ENCODE data around the gene AP1AR. TPM values are rescaled to one million over a fixed set of nuclear protein-coding genes. Genes with fewer than 3 reads are reported as not detected.

AP1AR gene
- total and polyA plus RNA-seq, 4 donors = 7.6 to 14.7 (median 7.8) TPM

- no peaks in the 10 kb centered on the region for H3K9me3 ChIP-seq (ENCODE audit: control insufficient read depth in 4 of 4, low read length in 3 of 4)
- no peaks in the 10 kb centered on the region for H3K27me3 ChIP-seq (ENCODE audit: control insufficient read depth in 4 of 4, insufficient read depth in 4 of 4, low read length in 3 of 4)
- no peak overlapping the region for H3K9ac ChIP-seq (ENCODE audit: low read depth in 1 of 2, low read length in 2 of 2)
- no peaks in the 10 kb centered on the region for H3K4me1 ChIP-seq (ENCODE audit: control insufficient read depth in 4 of 4, insufficient read depth in 4 of 4, low read length in 3 of 4)
- H3K36me3 ChIP-seq (ENCODE audit: control insufficient read depth in 4 of 4, insufficient read depth in 3 of 4, low read depth in 1 of 4, low read length in 3 of 4) = peaks cover 0 to 4% (median 2%) of the 10 kb centered on the region in 4 donors
- 87% methylated on average over 1 of the region's 1 CpG for WGBS
- no peak overlapping the region for H3K27ac ChIP-seq (ENCODE audit: low read depth in 1 of 2, low read length in 2 of 2)
- H3K4me3 ChIP-seq (ENCODE audit: low read depth in 1 of 3, low read length in 3 of 3) = no peak overlapping the region
- TF ChIP-seq REST (IDR thresholded peaks at IDR 0.05) (no peak), GABPA (IDR thresholded peaks at IDR 0.05 in 1 of 2, conservative IDR thresholded peaks at IDR 0.05 in 1 of 2) (no peak), HNF4A (conservative IDR thresholded peaks at IDR 0.05) (no peak), NR2F2 (IDR thresholded peaks at IDR 0.05) (no peak), ZBTB33 (IDR thresholded peaks at IDR 0.05) (no peak), RAD21 (IDR thresholded peaks at IDR 0.05) (no peak), JUND (IDR thresholded peaks at IDR 0.05) (no peak), HNF4G (IDR thresholded peaks at IDR 0.05) (no peak)
- TF ChIP-seq, protein P1, sequence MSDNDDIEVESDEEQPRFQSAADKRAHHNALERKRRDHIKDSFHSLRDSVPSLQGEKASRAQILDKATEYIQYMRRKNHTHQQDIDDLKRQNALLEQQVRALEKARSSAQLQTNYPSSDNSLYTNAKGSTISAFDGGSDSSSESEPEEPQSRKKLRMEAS (IDR thresholded peaks at IDR 0.05) = no peak
- no peak for DNase-seq (ENCODE audit: low spot score)
Measured at GRCh38 chr4:112270051-112270450, 38.5 kb downstream of the AP1AR start.

DNA sequence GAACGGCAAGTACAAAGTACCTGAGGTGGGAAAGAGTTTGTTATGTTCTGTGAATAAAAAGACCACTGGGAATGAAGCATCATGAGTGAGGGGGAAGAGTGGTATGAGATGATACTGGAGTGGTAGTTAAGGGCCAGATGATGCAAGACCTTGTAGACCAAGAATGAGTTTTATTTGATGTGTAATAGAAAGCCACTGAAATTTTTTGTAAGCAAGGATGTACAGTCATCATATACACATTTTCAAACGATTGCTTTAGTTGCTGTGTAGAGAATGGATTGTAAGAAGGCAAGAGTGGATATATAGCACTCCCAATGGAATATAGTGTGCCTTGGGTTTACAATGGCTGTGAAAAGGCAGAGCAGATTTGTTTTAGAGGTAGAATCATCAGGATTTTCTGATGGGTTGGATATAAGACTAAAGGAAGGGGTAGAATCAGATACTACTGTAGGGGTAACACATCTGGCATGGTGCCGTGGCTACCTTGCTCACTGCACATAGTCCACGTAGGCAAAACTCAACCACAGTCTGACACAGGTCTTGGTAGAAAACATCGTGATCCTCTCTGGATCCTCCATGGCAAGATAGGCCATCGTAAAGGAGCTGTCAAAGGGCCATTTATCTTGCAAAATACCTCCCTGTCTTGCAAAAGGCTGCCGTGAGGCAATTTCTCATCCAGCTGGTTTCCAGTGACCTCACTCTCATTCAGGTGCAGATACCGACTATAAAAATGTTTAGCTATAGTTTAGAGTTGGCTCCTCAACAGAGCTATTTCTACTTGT lies 39.2 kb downstream of the AP1AR start:
- Histone ChIP-seq H3K4me1 (ENCODE audit: control insufficient read depth in 4 of 4, insufficient read depth in 4 of 4, low read length in 3 of 4) (no peaks in the 10 kb centered on the region), H3K4me3 (ENCODE audit: low read depth in 1 of 3, low read length in 3 of 3) (no peak overlapping the region), H3K9me3 (ENCODE audit: control insufficient read depth in 4 of 4, low read length in 3 of 4) (no peaks in the 10 kb centered on the region), H3K36me3 (ENCODE audit: control insufficient read depth in 4 of 4, insufficient read depth in 3 of 4, low read depth in 1 of 4, low read length in 3 of 4) (peaks cover 0 to 3% (median 0%) of the 10 kb centered on the region in 4 donors), H3K27me3 (ENCODE audit: control insufficient read depth in 4 of 4, insufficient read depth in 4 of 4, low read length in 3 of 4) (no peaks in the 10 kb centered on the region), H3K27ac (ENCODE audit: low read depth in 1 of 2, low read length in 2 of 2) (no peak overlapping the region), H3K9ac (ENCODE audit: low read depth in 1 of 2, low read length in 2 of 2) (no peak overlapping the region)
- 86% methylated on average over 8 of the region's 8 CpGs for whole genome bisulfite sequencing
- no peak for DNase-seq (ENCODE audit: low spot score)
- TF ChIP-seq FOXA1 (IDR thresholded peaks at IDR 0.05) (no peak), RAD21 (IDR thresholded peaks at IDR 0.05) (no peak), REST (IDR thresholded peaks at IDR 0.05) (no peak), HNF4G (IDR thresholded peaks at IDR 0.05) (no peak), EGR1 (IDR thresholded peaks at IDR 0.05; ENCODE audit: low read depth in 2 of 2) (no peak), ATF3 (IDR thresholded peaks at IDR 0.05) (no peak), JUND (IDR thresholded peaks at IDR 0.05) (no peak), SP1 (IDR thresholded peaks at IDR 0.05) (no peak), GABPA (IDR thresholded peaks at IDR 0.05 in 1 of 2, conservative IDR thresholded peaks at IDR 0.05 in 1 of 2) (no peak), ZBTB33 (IDR thresholded peaks at IDR 0.05) (no peak), NR2F2 (IDR thresholded peaks at IDR 0.05) (no peak), FOXA2 (IDR thresholded peaks at IDR 0.05) (no peak), RXRA (IDR thresholded peaks at IDR 0.05) (no peak), TAF1 (conservative IDR thresholded peaks at IDR 0.05) (no peak)
- TF ChIP-seq, protein P1 (IDR thresholded peaks at IDR 0.05) = no peak
